HEK293 (cell line): ENCODE data around the gene SRPX.

Source experiments
- CTCF ChIA-PET: fragments of 350-600 bp; formaldehyde crosslinking; extraction: SDS; loops from one replicate; lab custom pipeline; 2021; ENCODE audit warnings: antibody characterized with exemption; lab: Yijun Ruan, JAX
- POLR2A ChIA-PET: fragments of 300-600 bp; formaldehyde crosslinking; extraction: SDS; loops from one replicate; lab custom pipeline; 2020; ENCODE audit warnings: antibody characterized with exemption, inconsistent platforms; lab: Yijun Ruan, JAX
- H3K27ac ChIP-seq: fragments of 200-500 bp; sonication (Bioruptor generic); 2 replicates; pipeline ENCODE4 v1.5.1; 2014; ENCODE audit warnings: low read depth, low read length, control low read depth, inconsistent platforms; ENCODE audit errors: extremely low read depth
- H3K36me3 ChIP-seq, 2 experiments: fragments of 200-500 bp in 1 of 2; sonication (Bioruptor generic) in 1 of 2; 1 replicate in 1 of 2; 2 replicates in 1 of 2; pipeline ENCODE4 v1.5.1; 2014 to 2017; ENCODE audit warnings: inconsistent platforms in 2 of 2, low read length in 2 of 2; ENCODE audit not compliant: control insufficient read depth in 2 of 2, insufficient read depth in 1 of 2
- H3K4me1 ChIP-seq: fragments of 200-500 bp; sonication (Bioruptor generic); 2 replicates; pipeline ENCODE4 v1.5.1; 2014; ENCODE audit warnings: mild to moderate bottlenecking, low read length, inconsistent platforms; ENCODE audit not compliant: control insufficient read depth, insufficient read depth
- H3K4me3 ChIP-seq: 2 replicates; pipeline ENCODE4 v1.5.1; 2011; ENCODE audit warnings: low read depth, mild to moderate bottlenecking, control low read depth, low read length, moderate library complexity
- H3K9me3 ChIP-seq: fragments of 200-500 bp; sonication (Bioruptor generic); 2 replicates; pipeline ENCODE4 v1.5.1; 2014; ENCODE audit warnings: low read depth, low read length, inconsistent platforms; ENCODE audit not compliant: control insufficient read depth, insufficient read depth
- HOXC10 ChIP-seq: sonication (generic); formaldehyde crosslinking; IDR thresholded peaks from 2 replicates; pipeline ENCODE4 v1.8.1; 2023; ENCODE audit warnings: mild to moderate bottlenecking, missing genetic modification reagents
- HOXD13 ChIP-seq: sonication (generic); formaldehyde crosslinking; IDR thresholded peaks from 2 replicates; pipeline ENCODE4 v1.8.0; 2022; ENCODE audit warnings: missing genetic modification reagents, borderline replicate concordance
- KLF17 ChIP-seq: fragments of 450-650 bp; formaldehyde crosslinking; IDR thresholded peaks from 2 replicates; pipeline ENCODE4 v1.5.1; 2016; ENCODE audit warnings: missing biosample characterization, missing genetic modification characterization
- KLF8 ChIP-seq: fragments of 450-650 bp; formaldehyde crosslinking; IDR thresholded peaks from 2 replicates; pipeline ENCODE4 v1.5.1; 2016; ENCODE audit warnings: missing biosample characterization, missing genetic modification characterization
- REST ChIP-seq: fragments of 450-650 bp; formaldehyde crosslinking; IDR thresholded peaks from 2 replicates; pipeline ENCODE4 v1.5.1; 2016; ENCODE audit warnings: missing biosample characterization, missing genetic modification characterization
- ZNF16 ChIP-seq: fragments of 450-650 bp; formaldehyde crosslinking; IDR thresholded peaks from 2 replicates; pipeline ENCODE4 v1.5.1; 2016; ENCODE audit warnings: low read depth, missing biosample characterization, missing genetic modification characterization
- ZNF175 ChIP-seq: fragments of 450-650 bp; formaldehyde crosslinking; IDR thresholded peaks from 2 replicates; pipeline ENCODE4 v1.5.1; 2016; ENCODE audit warnings: missing biosample characterization, missing genetic modification characterization
- ZNF18 ChIP-seq: fragments of 450-650 bp; formaldehyde crosslinking; IDR thresholded peaks from 2 replicates; pipeline ENCODE4 v1.5.1; 2016; ENCODE audit warnings: missing biosample characterization, missing genetic modification characterization
- ZNF202 ChIP-seq: fragments of 450-650 bp; formaldehyde crosslinking; IDR thresholded peaks from 2 replicates; pipeline ENCODE4 v1.5.1; 2016; ENCODE audit warnings: missing biosample characterization, missing genetic modification characterization, borderline replicate concordance
- ZNF211 ChIP-seq: fragments of 450-650 bp; formaldehyde crosslinking; IDR thresholded peaks from 2 replicates; pipeline ENCODE4 v1.5.1; 2016; ENCODE audit warnings: low read depth, missing biosample characterization, missing genetic modification characterization
- ZNF221 ChIP-seq: fragments of 450-650 bp; formaldehyde crosslinking; IDR thresholded peaks from 2 replicates; pipeline ENCODE4 v1.5.1; 2017; ENCODE audit warnings: missing biosample characterization, missing genetic modification characterization, borderline replicate concordance
- ZNF302 ChIP-seq: fragments of 450-650 bp; formaldehyde crosslinking; IDR thresholded peaks from 2 replicates; pipeline ENCODE4 v1.5.1; 2016; ENCODE audit warnings: missing biosample characterization, missing genetic modification characterization, low read depth
- ZNF366 ChIP-seq: fragments of 450-650 bp; formaldehyde crosslinking; conservative IDR thresholded peaks from 2 replicates; pipeline ENCODE4 v1.5.1; 2016; ENCODE audit warnings: missing biosample characterization, missing genetic modification characterization
- ZNF37A ChIP-seq: fragments of 450-650 bp; IDR thresholded peaks from 2 replicates; pipeline ENCODE4 v1.5.1; 2018; ENCODE audit warnings: missing biosample characterization, missing genetic modification characterization
- ZNF513 ChIP-seq: fragments of 450-650 bp; IDR thresholded peaks from 2 replicates; pipeline ENCODE4 v1.5.1; 2018; ENCODE audit warnings: missing biosample characterization, missing genetic modification characterization
- ZNF623 ChIP-seq: fragments of 450-650 bp; formaldehyde crosslinking; IDR thresholded peaks from 2 replicates; pipeline ENCODE4 v1.5.1; 2016; ENCODE audit warnings: missing biosample characterization, missing genetic modification characterization
- ZNF639 ChIP-seq: fragments of 450-650 bp; formaldehyde crosslinking; IDR thresholded peaks from 2 replicates; pipeline ENCODE4 v1.5.1; 2016; ENCODE audit warnings: missing biosample characterization, missing genetic modification characterization
- ZNF677 ChIP-seq: fragments of 450-650 bp; IDR thresholded peaks from 2 replicates; pipeline ENCODE4 v1.5.0; 2018; ENCODE audit warnings: missing biosample characterization, mild to moderate bottlenecking, missing genetic modification characterization, moderate library complexity
- ZNF707 ChIP-seq: fragments of 450-650 bp; formaldehyde crosslinking; IDR thresholded peaks from 2 replicates; pipeline ENCODE4 v1.5.1; 2016; ENCODE audit warnings: missing biosample characterization, missing genetic modification characterization
- ZSCAN23 ChIP-seq: fragments of 450-650 bp; formaldehyde crosslinking; IDR thresholded peaks from 2 replicates; pipeline ENCODE4 v1.5.1; 2016; ENCODE audit warnings: missing biosample characterization, missing genetic modification characterization
- TF ChIP-seq, protein P1 (sequence below): fragments of 450-650 bp; formaldehyde crosslinking; IDR thresholded peaks from 2 replicates; pipeline ENCODE4 v1.5.1; 2017; ENCODE audit warnings: missing biosample characterization, missing genetic modification characterization

The SRPX gene

DNA sequence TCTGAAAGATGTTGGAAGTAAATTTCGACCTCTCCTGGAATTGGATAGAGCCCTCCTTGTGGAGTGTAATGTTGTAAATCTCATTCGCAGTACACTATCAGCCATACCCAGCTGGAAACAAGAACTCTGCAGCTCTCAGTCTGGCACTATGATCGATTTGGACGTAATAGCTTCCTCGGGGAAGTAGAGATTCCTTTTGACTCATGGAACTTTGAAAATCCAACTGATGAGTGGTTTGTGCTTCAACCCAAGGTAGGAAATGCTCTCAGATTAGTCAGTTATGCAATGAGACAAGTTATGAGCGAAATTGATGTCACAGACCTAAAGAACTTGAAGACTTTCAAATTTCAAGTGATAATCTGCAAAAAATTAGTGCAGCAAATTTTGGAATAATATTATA, 110.4 kb downstream of the SRPX start (continued):
- TF ChIP-seq, protein P1, sequence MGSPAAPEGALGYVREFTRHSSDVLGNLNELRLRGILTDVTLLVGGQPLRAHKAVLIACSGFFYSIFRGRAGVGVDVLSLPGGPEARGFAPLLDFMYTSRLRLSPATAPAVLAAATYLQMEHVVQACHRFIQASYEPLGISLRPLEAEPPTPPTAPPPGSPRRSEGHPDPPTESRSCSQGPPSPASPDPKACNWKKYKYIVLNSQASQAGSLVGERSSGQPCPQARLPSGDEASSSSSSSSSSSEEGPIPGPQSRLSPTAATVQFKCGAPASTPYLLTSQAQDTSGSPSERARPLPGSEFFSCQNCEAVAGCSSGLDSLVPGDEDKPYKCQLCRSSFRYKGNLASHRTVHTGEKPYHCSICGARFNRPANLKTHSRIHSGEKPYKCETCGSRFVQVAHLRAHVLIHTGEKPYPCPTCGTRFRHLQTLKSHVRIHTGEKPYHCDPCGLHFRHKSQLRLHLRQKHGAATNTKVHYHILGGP (tag by site-specific recombination), result no peak
- TF ChIP-seq ZNF623 (tag by site-specific recombination) (no peak), ZNF202 (tag by site-specific recombination) (no peak), ZNF16 (tag by site-specific recombination) (no peak), ZNF175 (no peak), ZNF18 (tag by site-specific recombination) (no peak)

GRCh38 chrX:38109042-38109898, 111.4 kb downstream of the SRPX start:
- ChIA-PET POLR2A (no interaction called here), CTCF (no interaction called here)
- H3K9me3 ChIP-seq, result no peaks in the 10 kb centered on the region
- H3K4me1 ChIP-seq, result no peaks in the 10 kb centered on the region
- no peak overlapping the region for H3K27ac ChIP-seq
- H3K36me3 ChIP-seq, result peaks cover 0 to 3% of the 10 kb centered on the region in 2 experiments; a peak in 1 of 3 replicates
- no peak overlapping the region for H3K4me3 ChIP-seq
- TF ChIP-seq ZNF623 (tag by site-specific recombination) (no peak), ZNF211 (tag by site-specific recombination) (0 out of 2 replicates have a peak, but pooled peaks have one; percentile 26)
- TF ChIP-seq, all 188 proteins: peak for 1

GRCh38 chrX:38108364-38108763, 112.3 kb downstream of the SRPX start:
- Histone ChIP-seq H3K9me3 (no peaks in the 10 kb centered on the region), H3K36me3 (peaks cover 0 to 4% of the 10 kb centered on the region in 2 experiments; a peak in 1 of 3 replicates), H3K27ac (no peak overlapping the region), H3K4me3 (no peak overlapping the region), H3K4me1 (no peaks in the 10 kb centered on the region)
- POLR2A ChIA-PET, result no interaction called here
- CTCF ChIA-PET, result interaction anchor here (0.5 kb wide), 1 partner anchor 84 kb away, joined by 3 read pairs; no protein-coding TSS in a partner anchor
- TF ChIP-seq KLF8 (no peak), ZNF513 (tag by site-specific recombination) (no peak), KLF17 (no peak), ZNF707 (no peak), REST (tag by site-specific recombination) (no peak), HOXC10 (CRISPR knock-in tag) (no peak), ZSCAN23 (tag by site-specific recombination) (no peak), ZNF37A (no peak), HOXD13 (CRISPR knock-in tag) (no peak), ZNF366 (tag by site-specific recombination) (no peak), ZNF677 (tag by site-specific recombination) (no peak), ZNF302 (tag by site-specific recombination) (no peak), ZNF639 (tag by site-specific recombination) (no peak), ZNF221 (tag by site-specific recombination) (no peak)
